Stimulated activated CD8-positive, alpha-beta memory T cell treated with anti-CD3 and anti-CD28 coated beads, Interleukin-7, amount 100 ng/mL, for 4 hours (primary cell): ENCODE measurements around the gene BORCS5.

Experiments used
- DNase-seq, 2 donors: peaks; one replicate each; pipeline ENCODE4 v3.0.0-alpha.2; 2020; ENCODE audit warnings: low read depth in 2 of 2

The BORCS5 gene

GRCh38 chr12:12433203-12433731, 76.4 kb downstream of the BORCS5 start:
- no peak for DNase-seq

GRCh38 chr12:12436831-12437345, 80.0 kb downstream of the BORCS5 start:
- no peak for DNase-seq

DNA sequence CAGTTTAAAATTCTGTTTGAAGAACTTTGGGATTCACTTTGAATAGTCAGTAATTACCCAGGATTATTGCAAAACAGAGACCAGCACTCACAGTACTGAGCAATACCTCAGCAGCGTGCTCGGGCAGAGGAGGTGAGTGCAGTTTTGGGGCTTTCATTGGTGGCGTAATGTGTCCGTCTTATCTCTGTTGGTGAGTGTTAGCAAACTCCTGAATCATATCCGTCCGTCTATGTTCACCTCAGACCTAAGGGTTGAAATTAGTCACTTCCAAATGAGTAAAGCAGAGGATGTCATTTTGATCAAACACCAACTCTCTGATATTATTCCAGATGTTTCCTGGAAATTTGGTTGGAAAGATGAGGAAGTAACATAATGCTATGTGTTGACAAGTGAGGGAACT, 82.8 kb downstream of the BORCS5 start:
- DNase-seq, result peak in 1 of 2 donors; percentile 43

DNA sequence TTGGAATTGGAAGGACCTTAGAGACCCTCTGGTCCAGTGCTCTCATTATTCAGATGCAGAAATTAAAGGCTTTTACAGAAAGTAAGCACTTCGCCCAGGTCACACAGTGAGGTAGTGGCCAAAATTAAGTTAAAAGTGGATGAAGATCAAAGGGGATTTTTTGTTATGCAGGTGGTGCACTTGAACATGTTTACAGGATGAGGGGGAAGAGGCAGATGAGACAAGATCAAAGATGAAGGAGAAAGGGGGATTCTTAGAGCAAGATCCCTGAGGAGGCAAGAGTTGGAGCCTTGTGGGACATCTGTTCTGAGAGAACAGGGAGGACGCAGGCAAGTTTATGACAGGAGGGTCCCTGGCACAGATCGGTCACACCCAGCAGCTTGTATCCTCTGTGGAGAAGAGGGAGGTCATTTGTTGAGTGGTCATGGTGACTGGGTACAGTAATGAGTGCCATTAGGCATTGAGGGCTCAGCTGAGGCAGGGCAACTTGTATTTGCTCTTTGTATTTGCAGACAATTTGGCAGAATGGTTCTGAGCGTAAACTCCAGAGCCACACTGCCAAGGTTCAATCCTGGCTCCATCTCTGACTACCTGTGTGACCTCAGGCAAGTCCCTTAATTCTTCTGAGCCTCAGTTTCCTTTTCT, 84.0 kb downstream of the BORCS5 start:
- DNase-seq, result no peak

- no peak for DNase-seq
Measured at GRCh38 chr12:12441429-12441807, 84.5 kb downstream of the BORCS5 start.

DNA sequence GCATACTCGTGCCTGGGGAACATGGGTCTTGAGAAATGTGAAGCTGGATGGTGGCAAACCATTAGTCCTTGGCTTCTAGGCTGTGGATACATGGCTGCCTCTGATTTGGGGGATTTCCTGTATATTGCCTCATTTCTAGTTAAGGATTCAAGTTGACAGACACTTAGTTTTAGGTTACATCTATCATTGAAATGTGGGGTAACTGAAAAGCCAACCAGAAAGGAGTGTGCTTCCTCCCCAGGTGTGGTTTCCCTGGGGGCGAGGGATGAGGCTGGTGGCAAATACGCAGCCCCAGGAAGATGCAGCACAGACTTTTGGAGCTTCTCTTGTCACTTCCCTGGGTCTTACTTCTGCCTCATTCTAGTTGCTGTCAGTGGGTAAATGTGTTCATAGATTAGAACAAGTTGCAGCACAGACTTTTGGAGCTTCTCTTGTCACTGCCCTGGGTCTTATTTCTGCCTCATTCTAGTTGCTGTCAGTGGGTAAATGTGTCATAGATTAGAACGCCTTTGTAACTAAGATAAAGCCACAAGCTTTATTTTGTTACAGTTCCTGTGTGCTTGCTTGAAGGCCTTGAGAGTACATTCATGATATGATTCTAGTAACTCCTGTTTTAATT, 85.1 kb downstream of the BORCS5 start:
- peak; percentile 29 to 35 for DNase-seq

- no peak for DNase-seq
Measured at GRCh38 chr12:12442548-12443071, 85.7 kb downstream of the BORCS5 start.

DNA sequence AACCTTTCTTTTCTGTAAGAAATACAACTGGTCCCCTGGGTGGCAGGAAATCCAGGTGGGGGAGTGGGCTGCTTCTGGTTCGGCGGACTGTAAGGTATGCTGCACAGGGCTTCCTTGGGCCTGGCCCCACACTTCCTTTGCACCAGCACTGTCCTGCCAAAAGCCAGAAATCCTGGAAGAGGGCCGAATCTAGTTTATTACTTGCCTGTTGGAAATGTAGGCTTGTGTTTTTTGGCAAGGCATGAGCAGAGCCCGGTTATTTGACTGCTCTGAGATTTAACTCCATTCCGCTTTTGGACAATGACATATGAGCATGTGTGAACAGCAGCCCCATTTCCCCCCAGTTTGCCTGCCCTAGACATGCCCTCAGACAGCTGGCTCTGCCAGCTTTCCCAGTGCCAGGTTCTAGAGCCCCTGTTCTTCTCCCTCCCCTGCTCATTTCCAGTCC, 86.6 kb downstream of the BORCS5 start:
- DNase-seq, result no peak

DNA sequence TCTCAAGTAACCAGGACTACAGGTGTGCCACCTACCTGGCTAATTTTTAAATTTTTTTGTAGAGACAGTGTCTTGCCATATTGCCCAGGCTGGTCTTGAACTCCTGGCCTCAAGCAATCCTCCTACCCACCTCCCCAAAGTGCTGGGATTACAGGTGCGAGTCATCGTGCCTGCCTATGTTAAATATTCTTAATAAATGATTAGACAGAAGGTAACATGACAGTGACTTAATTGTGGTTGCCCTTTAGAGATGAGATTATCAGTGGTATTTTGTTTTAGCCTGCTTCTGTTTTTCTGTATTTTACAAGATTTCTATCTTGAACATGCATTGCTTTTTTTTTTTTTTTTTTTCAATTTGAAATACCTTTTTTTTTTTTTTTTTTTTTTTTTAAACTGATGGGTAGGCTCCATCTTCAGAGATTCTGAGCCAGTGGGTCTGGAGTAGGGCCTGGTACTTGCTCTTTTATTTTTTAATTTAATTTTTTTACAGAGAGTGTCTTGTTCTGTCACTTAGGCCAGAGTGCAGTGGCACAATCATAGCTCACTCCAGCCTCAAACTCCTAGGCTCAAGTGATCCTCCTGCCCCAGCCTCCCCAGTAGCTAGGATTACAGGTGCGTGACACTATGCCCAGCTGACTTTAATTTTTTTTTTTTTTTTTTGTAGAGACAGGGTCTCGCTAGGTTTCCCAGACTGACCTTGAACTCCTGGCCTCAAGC, 88.4 kb downstream of the BORCS5 start:
- no peak for DNase-seq

DNA sequence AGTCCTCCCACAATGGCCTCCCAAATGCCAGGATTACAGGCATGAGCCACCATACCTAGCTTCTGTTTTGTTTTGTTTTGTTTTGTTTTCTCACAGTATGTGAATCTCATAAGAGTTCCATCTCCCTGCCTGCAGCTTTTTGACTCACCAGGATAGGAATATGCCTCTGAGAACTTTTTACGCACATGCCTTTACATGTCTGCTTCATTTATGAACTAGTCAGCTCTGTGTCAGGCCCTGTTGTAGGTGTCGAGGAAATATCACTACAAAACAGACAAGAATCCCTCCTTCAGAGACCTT, 89.0 kb downstream of the BORCS5 start:
- no peak for DNase-seq

GRCh38 chr12:12446786-12447185, 89.9 kb downstream of the BORCS5 start:
- DNase-seq, result no peak

- DNase-seq, result no peak
Measured at GRCh38 chr12:12447236-12447635, 90.4 kb downstream of the BORCS5 start.

DNA sequence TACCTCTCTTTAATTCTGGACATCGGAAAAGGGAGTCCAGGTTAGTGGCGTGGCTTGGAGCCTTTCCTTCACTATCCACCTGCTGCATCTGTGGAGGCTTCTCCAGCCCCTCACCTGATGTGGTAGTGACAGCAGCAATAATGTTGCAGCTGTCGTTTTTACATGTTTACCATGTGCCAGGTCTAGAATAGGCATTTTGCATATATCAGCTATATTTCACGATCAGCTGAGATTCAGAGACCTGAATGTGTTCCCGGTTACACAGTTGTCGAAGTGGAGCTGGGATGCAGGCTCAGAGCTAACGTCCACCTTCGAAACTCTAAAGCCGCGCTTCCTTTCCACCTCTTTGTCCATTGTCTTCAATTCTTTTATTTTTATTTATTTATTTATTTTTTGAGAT, 91.0 kb downstream of the BORCS5 start:
- no peak for DNase-seq

- no peak for DNase-seq
Measured at GRCh38 chr12:12449533-12450025, 92.7 kb downstream of the BORCS5 start.

GRCh38 chr12:12450043-12450471, 93.2 kb downstream of the BORCS5 start:
- DNase-seq, result no peak

GRCh38 chr12:12451098-12451497, 94.2 kb downstream of the BORCS5 start:
- DNase-seq, result no peak

- no peak for DNase-seq
Measured at GRCh38 chr12:12452326-12452902, 95.5 kb downstream of the BORCS5 start.

DNA sequence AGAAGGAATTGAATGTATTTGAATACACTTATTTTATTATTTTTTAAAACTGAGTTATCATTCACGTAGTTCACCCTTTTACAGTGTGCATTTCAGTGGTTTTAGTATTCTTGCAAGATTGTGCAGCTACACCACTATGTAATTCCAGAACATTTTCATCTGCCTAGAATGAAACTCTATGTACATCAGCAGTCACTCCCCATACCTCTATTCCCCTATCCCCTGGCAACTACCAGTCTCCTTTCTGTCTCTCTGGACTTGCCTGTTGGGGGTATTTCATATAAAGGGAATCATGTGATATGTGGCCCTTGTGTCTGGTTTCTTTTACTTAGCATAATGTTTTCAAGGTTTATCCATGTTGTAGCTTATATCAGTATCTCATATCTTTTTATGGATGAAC, 96.8 kb downstream of the BORCS5 start:
- no peak for DNase-seq

DNA sequence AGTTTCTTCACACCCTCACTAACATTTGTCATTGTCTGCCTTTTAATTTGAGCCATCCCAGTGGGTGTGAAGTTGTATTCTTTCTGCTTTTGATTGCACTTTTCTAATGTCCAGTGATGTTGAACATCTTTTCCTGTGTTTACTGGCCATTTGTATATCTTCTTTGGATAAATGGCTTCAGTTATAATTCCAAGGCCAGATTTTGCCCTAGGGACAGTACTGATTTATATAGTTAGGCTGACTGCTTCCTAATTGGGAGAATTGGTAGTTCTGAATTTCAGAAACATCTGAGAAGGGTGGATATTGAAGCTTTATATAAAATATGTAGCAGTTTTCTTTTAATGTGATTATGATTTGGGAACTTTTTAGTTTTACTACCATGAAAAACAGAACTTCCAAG, 97.4 kb downstream of the BORCS5 start:
- no peak for DNase-seq

GRCh38 chr12:12456637-12457036, 99.8 kb downstream of the BORCS5 start:
- DNase-seq, result no peak

- no peak for DNase-seq
Measured at GRCh38 chr12:12460935-12461922, 104.4 kb downstream of the BORCS5 start.
